ENCODE measurements around the gene PPARG. TPM values are rescaled to one million over a fixed set of nuclear protein-coding genes. Genes with fewer than 3 reads are reported as not detected.
"Not testable (repeated sequence)": the region's sequence is repeated elsewhere in the genome, so short reads cannot be mapped to it uniquely, and the experiment has no call there.

Gene PPARG
- total RNA-seq, 1 donor from 2014 or later = 3.2 TPM

DNA sequence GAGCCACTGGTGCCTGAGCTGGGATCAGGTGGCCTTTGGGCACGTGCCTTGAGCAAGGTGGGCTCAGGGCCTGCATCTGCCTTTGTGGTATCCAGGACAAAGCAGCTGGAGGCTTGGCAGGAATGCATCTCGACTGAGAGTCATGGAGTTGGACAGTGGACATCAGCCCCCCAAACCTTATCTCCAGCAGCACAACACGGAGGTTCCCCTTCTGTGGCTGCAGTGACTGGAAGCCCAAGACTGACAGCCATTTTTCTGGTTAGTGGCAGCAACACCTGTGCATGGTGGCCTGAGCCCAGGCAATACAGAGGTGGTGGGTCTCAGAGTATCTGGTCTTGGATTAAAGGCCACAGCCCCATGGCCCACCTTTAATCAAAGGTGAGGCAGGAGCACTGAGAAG lies 167.6 kb downstream of the PPARG start:
- H3K27ac Mint-ChIP-seq (ENCODE audit: unreplicated experiment) = no peak overlapping the region
- no peaks in the 10 kb centered on the region for H3K4me1 Mint-ChIP-seq (ENCODE audit: unreplicated experiment)
- no peak for DNase-seq (ENCODE audit: low spot score)
- TF ChIP-seq CTCF (IDR thresholded peaks at IDR 0.05; ENCODE audit: unreplicated experiment) = no peak
- H3K27me3 Mint-ChIP-seq (ENCODE audit: unreplicated experiment) = peaks cover 1% of the 10 kb centered on the region
- no peaks in the 10 kb centered on the region for H3K9me3 Mint-ChIP-seq (ENCODE audit: unreplicated experiment)
- no peaks in the 10 kb centered on the region for H3K36me3 Mint-ChIP-seq (ENCODE audit: low read depth, unreplicated experiment)
- no peak overlapping the region for H3K4me3 Mint-ChIP-seq (ENCODE audit: unreplicated experiment)

DNA sequence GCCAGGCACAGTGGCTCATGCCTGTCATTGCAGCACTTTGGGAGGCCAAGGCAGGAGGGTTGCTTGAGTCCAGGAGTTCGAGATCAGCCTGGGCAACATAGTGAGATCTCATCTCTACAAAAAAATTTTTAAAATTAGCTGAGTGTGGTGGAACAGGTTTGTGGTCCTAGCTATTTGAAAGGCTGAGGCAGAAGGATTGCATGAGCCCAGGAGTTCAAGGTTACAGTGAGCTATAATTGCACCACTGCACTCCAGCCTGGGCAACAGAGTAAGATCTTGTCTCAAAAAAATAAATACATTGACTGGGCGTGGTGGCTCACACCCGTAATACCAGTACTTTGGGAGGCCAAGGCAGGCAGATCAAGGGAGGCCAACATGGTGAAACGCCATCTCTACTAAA lies 168.5 kb downstream of the PPARG start:
- DNase-seq (ENCODE audit: low spot score); H3K27ac Mint-ChIP-seq (ENCODE audit: unreplicated experiment); H3K9me3 Mint-ChIP-seq (ENCODE audit: unreplicated experiment); H3K4me1 Mint-ChIP-seq (ENCODE audit: unreplicated experiment); H3K36me3 Mint-ChIP-seq (ENCODE audit: low read depth, unreplicated experiment); H3K27me3 Mint-ChIP-seq (ENCODE audit: unreplicated experiment); H3K4me3 Mint-ChIP-seq (ENCODE audit: unreplicated experiment): not testable (repeated sequence)

DNA sequence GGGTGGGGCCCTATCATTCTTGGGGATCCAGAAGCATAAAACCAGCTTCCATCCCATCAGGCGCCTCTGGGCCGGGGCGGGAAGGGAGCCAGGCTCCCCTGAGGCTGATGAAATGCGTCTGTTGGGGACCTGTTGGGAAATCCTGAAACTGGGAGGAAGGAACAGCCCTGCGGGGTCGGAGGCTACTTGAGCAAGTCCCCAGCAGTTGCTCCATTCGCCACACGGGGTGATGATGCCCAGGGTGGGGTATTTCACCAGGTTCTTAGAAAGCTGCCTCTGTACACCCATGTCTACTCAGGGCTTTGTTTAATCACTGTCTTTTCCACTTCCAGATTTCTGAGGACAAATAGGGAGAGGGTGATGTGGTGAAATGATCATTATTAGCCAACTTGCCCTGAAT lies 170.0 kb downstream of the PPARG start:
- H3K27me3 Mint-ChIP-seq (ENCODE audit: unreplicated experiment) = peaks cover 1% of the 10 kb centered on the region
- H3K9me3 Mint-ChIP-seq (ENCODE audit: unreplicated experiment) = no peaks in the 10 kb centered on the region
- DNase-seq (ENCODE audit: low spot score) = no peak
- no peak for TF ChIP-seq CTCF (IDR thresholded peaks at IDR 0.05; ENCODE audit: unreplicated experiment)
- H3K27ac Mint-ChIP-seq (ENCODE audit: unreplicated experiment) = no peak overlapping the region
- H3K4me1 Mint-ChIP-seq (ENCODE audit: unreplicated experiment) = peaks cover 13% of the 10 kb centered on the region
- no peaks in the 10 kb centered on the region for H3K36me3 Mint-ChIP-seq (ENCODE audit: low read depth, unreplicated experiment)
- H3K4me3 Mint-ChIP-seq (ENCODE audit: unreplicated experiment) = no peak overlapping the region

GRCh38 chr3:12460127-12460526 lies 171.3 kb downstream of the PPARG start:
- Mint-ChIP-seq H3K36me3 (ENCODE audit: low read depth, unreplicated experiment) (no peaks in the 10 kb centered on the region), H3K4me3 (ENCODE audit: unreplicated experiment) (no peak overlapping the region), H3K27me3 (ENCODE audit: unreplicated experiment) (peaks cover 1% of the 10 kb centered on the region), H3K4me1 (ENCODE audit: unreplicated experiment) (peaks cover 17% of the 10 kb centered on the region), H3K9me3 (ENCODE audit: unreplicated experiment) (no peaks in the 10 kb centered on the region), H3K27ac (ENCODE audit: unreplicated experiment) (no peak overlapping the region)
- DNase-seq (ENCODE audit: low spot score) = no peak
- no peak for TF ChIP-seq CTCF (IDR thresholded peaks at IDR 0.05; ENCODE audit: unreplicated experiment)

DNA sequence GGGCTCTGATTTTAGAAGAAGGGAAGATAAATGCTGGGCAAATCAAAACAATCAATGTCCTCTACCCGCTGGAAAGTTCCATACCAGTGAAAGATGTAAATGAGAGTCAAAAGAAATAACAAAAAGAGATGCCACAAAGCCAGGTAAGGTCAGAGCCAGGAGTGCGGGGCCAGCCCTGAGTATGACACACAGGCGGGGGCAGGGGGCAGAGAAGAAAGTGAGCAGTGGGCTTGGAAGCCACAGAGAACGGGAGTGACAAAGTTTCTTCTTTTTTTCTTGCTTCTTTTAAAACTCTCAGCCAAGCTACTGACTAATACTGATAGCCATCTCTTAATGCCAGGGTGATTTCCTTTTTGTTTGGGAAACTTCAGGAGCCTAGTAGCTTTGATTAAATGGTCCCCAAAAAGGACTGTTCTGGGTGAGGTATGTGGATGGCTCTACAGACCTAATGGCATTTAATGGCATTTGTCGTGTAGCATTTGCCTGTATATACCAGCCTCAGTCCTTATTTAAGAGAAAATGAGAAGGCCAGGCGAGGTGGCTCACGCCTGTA lies 172.3 kb downstream of the PPARG start:
- H3K9me3 Mint-ChIP-seq (ENCODE audit: unreplicated experiment) = no peaks in the 10 kb centered on the region
- H3K27ac Mint-ChIP-seq (ENCODE audit: unreplicated experiment) = no peak overlapping the region
- TF ChIP-seq CTCF (IDR thresholded peaks at IDR 0.05; ENCODE audit: unreplicated experiment) = no peak
- H3K27me3 Mint-ChIP-seq (ENCODE audit: unreplicated experiment) = peaks cover 1% of the 10 kb centered on the region
- no peak for DNase-seq (ENCODE audit: low spot score)
- peaks cover 20% of the 10 kb centered on the region for H3K4me1 Mint-ChIP-seq (ENCODE audit: unreplicated experiment)
- no peaks in the 10 kb centered on the region for H3K36me3 Mint-ChIP-seq (ENCODE audit: low read depth, unreplicated experiment)
- H3K4me3 Mint-ChIP-seq (ENCODE audit: unreplicated experiment) = no peak overlapping the region
